ENCODE results near the gene RNF125. TPM values are rescaled to one million over a fixed set of nuclear protein-coding genes. Genes with fewer than 3 reads are reported as not detected.

The RNF125 gene
- total and polyA plus RNA-seq, 9 of the 15 experiments (the other 6 are each of a cell fraction or from before 2014, with no cell fraction given): 0.01 to 0.29 (median 0.07) TPM; not detected in 1

DNA sequence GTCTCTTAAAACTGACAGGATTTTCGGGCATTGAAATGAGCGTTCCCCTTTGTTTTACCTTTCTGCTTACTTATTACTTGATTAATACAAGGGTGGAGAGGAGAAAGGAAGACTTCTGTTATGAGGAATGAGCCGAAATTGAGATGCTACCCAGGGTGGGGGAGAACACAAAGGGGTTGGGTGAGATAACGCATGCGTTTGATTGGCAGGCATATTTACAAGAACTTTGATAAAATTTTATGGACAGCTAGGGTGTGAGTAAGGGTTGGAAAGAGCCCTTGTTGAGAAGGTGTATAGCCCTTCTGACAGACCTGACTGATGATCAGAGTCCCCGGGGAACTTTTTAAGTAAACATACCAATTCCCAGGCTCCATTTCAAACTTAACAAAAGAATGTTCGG is 74.9 kb downstream of the RNF125 start:
- peak overlapping the region; percentile 77 for H3K4me2 ChIP-seq (ENCODE audit: insufficient read depth, low read length)
- H3K4me3 ChIP-seq: peak overlapping the region; percentile 77
- WGBS (ENCODE audit: insufficient coverage, low coverage, missing lambda C conversion rate): 1% methylated on average over 7 of the region's 7 CpGs
- ChIA-PET POLR2A (interaction anchor here (0.6 kb wide), 2 partner anchors 24 to 43 kb away, joined by 3 read pairs; no protein-coding TSS in a partner anchor), CTCF (ENCODE audit: low intra/inter-chr PET ratio) (no interaction called here)
- intact Hi-C loops (cut with micrococcal nuclease): loop anchor here (2.0 to 10.0 kb wide), 3 partner anchors 75 to 989 kb away; partner anchors contain the start of genes DSC2, RNF125 and TRAPPC8
- peak overlapping the region; percentile 88 for H3K27ac ChIP-seq (ENCODE audit: extremely low read depth, low read depth, low read length)
- H3K27me3 ChIP-seq (ENCODE audit: control insufficient read depth in 2 of 2, insufficient read depth in 2 of 2, low read length in 2 of 2): no peaks in the 10 kb centered on the region
- BruUV-seq (replicated peaks): no TSS peak
- in situ Hi-C loops (cut with MboI): no loop called here
- peaks cover 59% of the 10 kb centered on the region for H3K79me2 ChIP-seq (ENCODE audit: control insufficient read depth, insufficient read depth, low read length)
- H4K20me1 ChIP-seq (replicated peaks; ENCODE audit: control insufficient read depth, insufficient read depth, low read length): peaks cover 4% of the 10 kb centered on the region
- FAIRE-seq: peak; percentile 57
- H3K9me3 ChIP-seq (replicated peaks; ENCODE audit: control insufficient read depth, insufficient read depth, low read depth, low read length): no peaks in the 10 kb centered on the region
- H2AFZ ChIP-seq (ENCODE audit: low read depth, low read length): peak overlapping the region; percentile 82; the same call in 1 of the 2 replicates
- peak; percentile 23 to 77 (median 50) for DNase-seq (ENCODE audit: extremely low read depth in 1 of 4, low spot score in 3 of 4)
- H3K9ac ChIP-seq (ENCODE audit: insufficient read depth in 1 of 2, low read depth in 2 of 2, low read length in 2 of 2): peak overlapping the region; percentile 83 to 98
- no peaks in the 10 kb centered on the region for H3K9me1 ChIP-seq (ENCODE audit: control insufficient read depth, insufficient read depth, low read length)
- peaks cover 39% of the 10 kb centered on the region for H3K36me3 ChIP-seq (ENCODE audit: control insufficient read depth, insufficient read depth, low read length)
- ATAC-seq: peak; percentile 18
- peaks cover 28 to 31% of the 10 kb centered on the region in 2 experiments; a peak in 4 of 5 replicates for H3K4me1 ChIP-seq (replicated peaks in 1 of 2; ENCODE audit: control insufficient read depth in 2 of 2, insufficient read depth in 2 of 2, low read length in 2 of 2)
- no peak for TF ChIP-seq ZNF263 (CRISPR knock-in tag; IDR thresholded peaks at IDR 0.05; ENCODE audit: borderline replicate concordance)
- no peak for TF ChIP-seq KDM4B (IDR thresholded peaks at IDR 0.05; ENCODE audit: borderline replicate concordance in 2 of 2, low read depth in 1 of 2)
- TF ChIP-seq, protein P1, sequence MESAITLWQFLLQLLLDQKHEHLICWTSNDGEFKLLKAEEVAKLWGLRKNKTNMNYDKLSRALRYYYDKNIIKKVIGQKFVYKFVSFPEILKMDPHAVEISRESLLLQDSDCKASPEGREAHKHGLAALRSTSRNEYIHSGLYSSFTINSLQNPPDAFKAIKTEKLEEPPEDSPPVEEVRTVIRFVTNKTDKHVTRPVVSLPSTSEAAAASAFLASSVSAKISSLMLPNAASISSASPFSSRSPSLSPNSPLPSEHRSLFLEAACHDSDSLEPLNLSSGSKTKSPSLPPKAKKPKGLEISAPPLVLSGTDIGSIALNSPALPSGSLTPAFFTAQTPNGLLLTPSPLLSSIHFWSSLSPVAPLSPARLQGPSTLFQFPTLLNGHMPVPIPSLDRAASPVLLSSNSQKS (CRISPR knock-in tag; IDR thresholded peaks at IDR 0.05): no peak
- TF ChIP-seq NCOA2 (IDR thresholded peaks at IDR 0.05; ENCODE audit: partially characterized antibody in 2 of 2): no peak
- TF ChIP-seq POLR2G (IDR thresholded peaks at IDR 0.05; ENCODE audit: low read depth, low read length): no peak
- TF ChIP-seq ATF7 (IDR thresholded peaks at IDR 0.05): no peak
- peak; percentile 35; the same call in 1 of the 2 replicates for TF ChIP-seq EP400 (IDR thresholded peaks at IDR 0.05)
- TF ChIP-seq LARP7 (IDR thresholded peaks at IDR 0.05): no peak
- TF ChIP-seq, protein P2, sequence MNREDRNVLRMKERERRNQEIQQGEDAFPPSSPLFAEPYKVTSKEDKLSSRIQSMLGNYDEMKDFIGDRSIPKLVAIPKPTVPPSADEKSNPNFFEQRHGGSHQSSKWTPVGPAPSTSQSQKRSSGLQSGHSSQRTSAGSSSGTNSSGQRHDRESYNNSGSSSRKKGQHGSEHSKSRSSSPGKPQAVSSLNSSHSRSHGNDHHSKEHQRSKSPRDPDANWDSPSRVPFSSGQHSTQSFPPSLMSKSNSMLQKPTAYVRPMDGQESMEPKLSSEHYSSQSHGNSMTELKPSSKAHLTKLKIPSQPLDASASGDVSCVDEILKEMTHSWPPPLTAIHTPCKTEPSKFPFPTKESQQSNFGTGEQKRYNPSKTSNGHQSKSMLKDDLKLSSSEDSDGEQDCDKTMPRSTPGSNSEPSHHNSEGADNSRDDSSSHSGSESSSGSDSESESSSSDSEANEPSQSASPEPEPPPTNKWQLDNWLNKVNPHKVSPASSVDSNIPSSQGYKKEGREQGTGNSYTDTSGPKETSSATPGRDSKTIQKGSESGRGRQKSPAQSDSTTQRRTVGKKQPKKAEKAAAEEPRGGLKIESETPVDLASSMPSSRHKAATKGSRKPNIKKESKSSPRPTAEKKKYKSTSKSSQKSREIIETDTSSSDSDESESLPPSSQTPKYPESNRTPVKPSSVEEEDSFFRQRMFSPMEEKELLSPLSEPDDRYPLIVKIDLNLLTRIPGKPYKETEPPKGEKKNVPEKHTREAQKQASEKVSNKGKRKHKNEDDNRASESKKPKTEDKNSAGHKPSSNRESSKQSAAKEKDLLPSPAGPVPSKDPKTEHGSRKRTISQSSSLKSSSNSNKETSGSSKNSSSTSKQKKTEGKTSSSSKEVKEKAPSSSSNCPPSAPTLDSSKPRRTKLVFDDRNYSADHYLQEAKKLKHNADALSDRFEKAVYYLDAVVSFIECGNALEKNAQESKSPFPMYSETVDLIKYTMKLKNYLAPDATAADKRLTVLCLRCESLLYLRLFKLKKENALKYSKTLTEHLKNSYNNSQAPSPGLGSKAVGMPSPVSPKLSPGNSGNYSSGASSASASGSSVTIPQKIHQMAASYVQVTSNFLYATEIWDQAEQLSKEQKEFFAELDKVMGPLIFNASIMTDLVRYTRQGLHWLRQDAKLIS (CRISPR knock-in tag; IDR thresholded peaks at IDR 0.05): no peak
- TF ChIP-seq, protein P3, sequence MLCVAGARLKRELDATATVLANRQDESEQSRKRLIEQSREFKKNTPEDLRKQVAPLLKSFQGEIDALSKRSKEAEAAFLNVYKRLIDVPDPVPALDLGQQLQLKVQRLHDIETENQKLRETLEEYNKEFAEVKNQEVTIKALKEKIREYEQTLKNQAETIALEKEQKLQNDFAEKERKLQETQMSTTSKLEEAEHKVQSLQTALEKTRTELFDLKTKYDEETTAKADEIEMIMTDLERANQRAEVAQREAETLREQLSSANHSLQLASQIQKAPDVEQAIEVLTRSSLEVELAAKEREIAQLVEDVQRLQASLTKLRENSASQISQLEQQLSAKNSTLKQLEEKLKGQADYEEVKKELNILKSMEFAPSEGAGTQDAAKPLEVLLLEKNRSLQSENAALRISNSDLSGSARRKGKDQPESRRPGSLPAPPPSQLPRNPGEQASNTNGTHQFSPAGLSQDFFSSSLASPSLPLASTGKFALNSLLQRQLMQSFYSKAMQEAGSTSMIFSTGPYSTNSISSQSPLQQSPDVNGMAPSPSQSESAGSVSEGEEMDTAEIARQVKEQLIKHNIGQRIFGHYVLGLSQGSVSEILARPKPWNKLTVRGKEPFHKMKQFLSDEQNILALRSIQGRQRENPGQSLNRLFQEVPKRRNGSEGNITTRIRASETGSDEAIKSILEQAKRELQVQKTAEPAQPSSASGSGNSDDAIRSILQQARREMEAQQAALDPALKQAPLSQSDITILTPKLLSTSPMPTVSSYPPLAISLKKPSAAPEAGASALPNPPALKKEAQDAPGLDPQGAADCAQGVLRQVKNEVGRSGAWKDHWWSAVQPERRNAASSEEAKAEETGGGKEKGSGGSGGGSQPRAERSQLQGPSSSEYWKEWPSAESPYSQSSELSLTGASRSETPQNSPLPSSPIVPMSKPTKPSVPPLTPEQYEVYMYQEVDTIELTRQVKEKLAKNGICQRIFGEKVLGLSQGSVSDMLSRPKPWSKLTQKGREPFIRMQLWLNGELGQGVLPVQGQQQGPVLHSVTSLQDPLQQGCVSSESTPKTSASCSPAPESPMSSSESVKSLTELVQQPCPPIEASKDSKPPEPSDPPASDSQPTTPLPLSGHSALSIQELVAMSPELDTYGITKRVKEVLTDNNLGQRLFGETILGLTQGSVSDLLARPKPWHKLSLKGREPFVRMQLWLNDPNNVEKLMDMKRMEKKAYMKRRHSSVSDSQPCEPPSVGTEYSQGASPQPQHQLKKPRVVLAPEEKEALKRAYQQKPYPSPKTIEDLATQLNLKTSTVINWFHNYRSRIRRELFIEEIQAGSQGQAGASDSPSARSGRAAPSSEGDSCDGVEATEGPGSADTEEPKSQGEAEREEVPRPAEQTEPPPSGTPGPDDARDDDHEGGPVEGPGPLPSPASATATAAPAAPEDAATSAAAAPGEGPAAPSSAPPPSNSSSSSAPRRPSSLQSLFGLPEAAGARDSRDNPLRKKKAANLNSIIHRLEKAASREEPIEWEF (CRISPR knock-in tag; IDR thresholded peaks at IDR 0.05): no peak
- no peak for TF ChIP-seq HNRNPL (IDR thresholded peaks at IDR 0.05; ENCODE audit: low read depth, low read length)
- no peak for TF ChIP-seq CHD4 (IDR thresholded peaks at IDR 0.05; ENCODE audit: insufficient read depth, insufficient replicate concordance, low read depth, low read length, poor library complexity, severe bottlenecking)
